Spinal cord (tissue), 10 donors: ENCODE results near the gene SLC25A53. TPM values are rescaled to one million over a fixed set of nuclear protein-coding genes. Genes with fewer than 3 reads are reported as not detected.
A peak's percentile ranks its signal among the peaks of the same experiment; 100 is the strongest.

ENCODE experiments used
- DNase-seq, 6 donors: peaks; one replicate each; pipeline versions ENCODE4 v3.0.0 to v3.0.0-alpha.2; 2013 to 2015; ENCODE audit warnings: low spot score in 6 of 6, low read depth in 4 of 6
- H3K27ac ChIP-seq: one replicate; pipeline ENCODE4 v1.5.1; 2013; ENCODE audit warnings: low read depth, low read length, control low read depth
- H3K27me3 ChIP-seq: one replicate; pipeline ENCODE4 v1.6.1; 2013; ENCODE audit warnings: low read length; ENCODE audit not compliant: control insufficient read depth, insufficient read depth
- H3K36me3 ChIP-seq: one replicate; pipeline ENCODE4 v1.6.1; 2013; ENCODE audit warnings: low read length; ENCODE audit not compliant: control insufficient read depth, insufficient read depth
- H3K4me1 ChIP-seq: one replicate; pipeline ENCODE4 v1.6.1; 2013; ENCODE audit warnings: low read length; ENCODE audit not compliant: control insufficient read depth, insufficient read depth
- H3K4me3 ChIP-seq: one replicate; pipeline ENCODE4 v1.5.1; 2013; ENCODE audit warnings: low read depth, low read length, control low read depth
- H3K9me3 ChIP-seq: one replicate; pipeline ENCODE4 v1.6.1; 2013; ENCODE audit warnings: low read length; ENCODE audit not compliant: control insufficient read depth, insufficient read depth
- WGBS: methylation state at CpG from one replicate; pipeline ENCODE4 v1.1.5; 2013; ENCODE audit warnings: missing lambda C conversion rate; ENCODE audit not compliant: insufficient coverage; 5-methylcytosine and 5-hydroxymethylcytosine counted together
- polyA plus RNA-seq, 2 donors: library from polyadenylated mRNA; unstranded; fragments of 120-200 nt; gene quantifications; one replicate each; pipeline ENCODE4 v1.2.1, GENCODE V29; 2013; ENCODE audit not compliant: insufficient read length in 2 of 2
- total RNA-seq, 2 donors: library from RNA; depleted of rRNA in 1 of 2; stranded (reverse); fragments of 120-200 nt in 1 of 2; fragments of >200 nt in 1 of 2; gene quantifications; one replicate each; pipeline versions ENCODE4 v1.2.3 to v1.2.4, GENCODE V29; 2013 to 2014
- donor health status: healthy.

Gene SLC25A53
- total and polyA plus RNA-seq, 4 donors, result 10.8 to 22.0 (median 15.0) TPM

GRCh38 chrX:104172788-104173187 is 16.0 kb upstream of the SLC25A53 start:
- no peak for DNase-seq
- Histone ChIP-seq H3K27me3 (peaks cover 2% of the 10 kb centered on the region), H3K36me3 (no peaks in the 10 kb centered on the region), H3K4me3 (no peak overlapping the region), H3K4me1 (no peaks in the 10 kb centered on the region), H3K27ac (no peak overlapping the region), H3K9me3 (no peaks in the 10 kb centered on the region)
- 67% methylated on average over 1 of the region's 2 CpGs for WGBS

- Histone ChIP-seq H3K9me3 (no peaks in the 10 kb centered on the region), H3K36me3 (no peaks in the 10 kb centered on the region), H3K27me3 (peaks cover 2% of the 10 kb centered on the region), H3K4me1 (no peaks in the 10 kb centered on the region), H3K4me3 (no peak overlapping the region), H3K27ac (no peak overlapping the region)
- WGBS, result 22% methylated on average over 1 of the region's 6 CpGs
- no peak for DNase-seq
These were observed 15.3 kb upstream of the SLC25A53 start for GRCh38 chrX:104172121-104172520.

GRCh38 chrX:104168127-104168526 is 11.3 kb upstream of the SLC25A53 start:
- H3K4me3 ChIP-seq, result no peak overlapping the region
- no peaks in the 10 kb centered on the region for H3K36me3 ChIP-seq
- H3K27me3 ChIP-seq, result peaks cover 2% of the 10 kb centered on the region
- no peak for DNase-seq
- H3K4me1 ChIP-seq, result no peaks in the 10 kb centered on the region
- H3K9me3 ChIP-seq, result no peaks in the 10 kb centered on the region
- WGBS, result 44% methylated on average over 1 of the region's 1 CpG
- H3K27ac ChIP-seq, result no peak overlapping the region

- peak overlapping the region; percentile 49 for H3K27ac ChIP-seq
- H3K4me3 ChIP-seq, result peak overlapping the region; percentile 70
- peaks cover 2% of the 10 kb centered on the region for H3K27me3 ChIP-seq
- DNase-seq, result peak in 3 of 6 donors; percentile 12 to 39 (median 19)
- no peaks in the 10 kb centered on the region for H3K4me1 ChIP-seq
- no peaks in the 10 kb centered on the region for H3K36me3 ChIP-seq
- 27% methylated on average over 34 of the region's 37 CpGs for WGBS
- no peaks in the 10 kb centered on the region for H3K9me3 ChIP-seq
These were observed 10.1 kb upstream of the SLC25A53 start for GRCh38 chrX:104166735-104167436.

- no peaks in the 10 kb centered on the region for H3K9me3 ChIP-seq
- H3K4me1 ChIP-seq, result no peaks in the 10 kb centered on the region
- H3K4me3 ChIP-seq, result peak within 1 kb of the TSS; percentile 70
- WGBS, result 32% methylated on average over 69 of the region's 71 CpGs
- H3K27me3 ChIP-seq, result peaks cover 2% of the 10 kb centered on the region
- H3K36me3 ChIP-seq, result no peaks in the 10 kb centered on the region
- peak within 1 kb of the TSS; percentile 70 for H3K27ac ChIP-seq
- peak in 5 of 6 donors; percentile 52 to 92 (median 66) for DNase-seq
These were observed 9.3 kb upstream of the SLC25A53 start, which contains the start of gene FAM199X for GRCh38 chrX:104165894-104166734. FAM199X (plus strand) TSS chrX:104166453; CDS start chrX:104166786, 333 bp downstream.

GRCh38 chrX:104151037-104151436 is 5.8 kb downstream of the SLC25A53 start:
- DNase-seq, result no peak
- H3K4me1 ChIP-seq, result peaks cover 6% of the 10 kb centered on the region
- 11% methylated on average over 1 of the region's 1 CpG for WGBS
- no peak overlapping the region for H3K4me3 ChIP-seq
- no peaks in the 10 kb centered on the region for H3K9me3 ChIP-seq
- no peaks in the 10 kb centered on the region for H3K27me3 ChIP-seq
- H3K36me3 ChIP-seq, result no peaks in the 10 kb centered on the region
- H3K27ac ChIP-seq, result no peak overlapping the region

GRCh38 chrX:104141087-104141760 is 15.6 kb downstream of the SLC25A53 start:
- no peak overlapping the region for H3K27ac ChIP-seq
- no peaks in the 10 kb centered on the region for H3K27me3 ChIP-seq

GRCh38 chrX:104137496-104137895 is 19.3 kb downstream of the SLC25A53 start:
- Histone ChIP-seq H3K9me3 (no peaks in the 10 kb centered on the region), H3K27ac (no peak overlapping the region), H3K27me3 (peaks cover 2% of the 10 kb centered on the region), H3K36me3 (no peaks in the 10 kb centered on the region), H3K4me3 (no peak overlapping the region), H3K4me1 (no peaks in the 10 kb centered on the region)
- DNase-seq, result peak in 2 of 6 donors; percentile 9 to 33
- 93% methylated on average over 2 of the region's 3 CpGs for WGBS

More at GRCh38 chrX:104141087-104141760, 15.6 kb downstream of the SLC25A53 start:
- H3K4me3 ChIP-seq, result no peak overlapping the region
- no peaks in the 10 kb centered on the region for H3K4me1 ChIP-seq
- DNase-seq, result no peak
- H3K9me3 ChIP-seq, result no peaks in the 10 kb centered on the region
- H3K36me3 ChIP-seq, result no peaks in the 10 kb centered on the region
- 83% methylated on average over 5 of the region's 8 CpGs for WGBS

GRCh38 chrX:104136241-104137019 is 20.4 kb downstream of the SLC25A53 start:
- Histone ChIP-seq H3K4me1 (no peaks in the 10 kb centered on the region), H3K36me3 (no peaks in the 10 kb centered on the region), H3K9me3 (no peaks in the 10 kb centered on the region), H3K27ac (peak overlapping the region; percentile 75), H3K4me3 (peak overlapping the region; percentile 49), H3K27me3 (peaks cover 2% of the 10 kb centered on the region)
- 15% methylated on average over 7 of the region's 10 CpGs for WGBS
- peak in 5 of 6 donors; percentile 63 to 96 (median 81) for DNase-seq
